HPDE6-E6E7 (cell line): ENCODE data around the gene CTDP1.
"Not testable (repeated sequence)": the region's sequence is repeated elsewhere in the genome, so short reads cannot be mapped to it uniquely, and the experiment has no call there.

Experiments used
- DNase-seq: peaks from one replicate; pipeline ENCODE4 v3.0.0; 2011; ENCODE audit warnings: missing footprints; ENCODE audit errors: extremely low spot score

The CTDP1 gene

GRCh38 chr18:79724299-79725080, 44.9 kb downstream of the CTDP1 start:
- DNase-seq, result no peak

GRCh38 chr18:79725486-79725885, 45.9 kb downstream of the CTDP1 start:
- no peak for DNase-seq

GRCh38 chr18:79726721-79727120, 47.1 kb downstream of the CTDP1 start:
- no peak for DNase-seq

- no peak for DNase-seq
Measured at GRCh38 chr18:79727211-79727610, 47.6 kb downstream of the CTDP1 start.

- no peak for DNase-seq
Measured at GRCh38 chr18:79728931-79729586, 49.5 kb downstream of the CTDP1 start.

- no peak for DNase-seq
Measured at GRCh38 chr18:79729611-79730010, 50.0 kb downstream of the CTDP1 start.

GRCh38 chr18:79730804-79731203, 51.2 kb downstream of the CTDP1 start:
- no peak for DNase-seq

GRCh38 chr18:79731881-79732720, 52.5 kb downstream of the CTDP1 start:
- DNase-seq, result not testable (repeated sequence)

- DNase-seq, result no peak
Measured at GRCh38 chr18:79732721-79733025, 53.1 kb downstream of the CTDP1 start.

GRCh38 chr18:79733135-79733701, 53.6 kb downstream of the CTDP1 start:
- no peak for DNase-seq

GRCh38 chr18:79733986-79734770, 54.6 kb downstream of the CTDP1 start:
- DNase-seq, result no peak

- DNase-seq, result no peak
Measured at GRCh38 chr18:79735071-79735980, 55.7 kb downstream of the CTDP1 start.

GRCh38 chr18:79736230-79736629, 56.6 kb downstream of the CTDP1 start:
- DNase-seq, result no peak

GRCh38 chr18:79736846-79737245, 57.2 kb downstream of the CTDP1 start:
- DNase-seq, result no peak

GRCh38 chr18:79737426-79737825, 57.8 kb downstream of the CTDP1 start:
- DNase-seq, result no peak

GRCh38 chr18:79738041-79738461, 58.4 kb downstream of the CTDP1 start:
- DNase-seq, result no peak

- DNase-seq, result no peak
Measured at GRCh38 chr18:79738581-79739439, 59.2 kb downstream of the CTDP1 start.

GRCh38 chr18:79739440-79739778, 59.8 kb downstream of the CTDP1 start:
- no peak for DNase-seq

GRCh38 chr18:79740047-79740446, 60.4 kb downstream of the CTDP1 start:
- not testable (repeated sequence) for DNase-seq
